ENCODE data around the gene SELENON.

Gene SELENON, protein sequence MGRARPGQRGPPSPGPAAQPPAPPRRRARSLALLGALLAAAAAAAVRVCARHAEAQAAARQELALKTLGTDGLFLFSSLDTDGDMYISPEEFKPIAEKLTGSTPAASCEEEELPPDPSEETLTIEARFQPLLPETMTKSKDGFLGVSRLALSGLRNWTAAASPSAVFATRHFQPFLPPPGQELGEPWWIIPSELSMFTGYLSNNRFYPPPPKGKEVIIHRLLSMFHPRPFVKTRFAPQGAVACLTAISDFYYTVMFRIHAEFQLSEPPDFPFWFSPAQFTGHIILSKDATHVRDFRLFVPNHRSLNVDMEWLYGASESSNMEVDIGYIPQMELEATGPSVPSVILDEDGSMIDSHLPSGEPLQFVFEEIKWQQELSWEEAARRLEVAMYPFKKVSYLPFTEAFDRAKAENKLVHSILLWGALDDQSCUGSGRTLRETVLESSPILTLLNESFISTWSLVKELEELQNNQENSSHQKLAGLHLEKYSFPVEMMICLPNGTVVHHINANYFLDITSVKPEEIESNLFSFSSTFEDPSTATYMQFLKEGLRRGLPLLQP

DNA sequence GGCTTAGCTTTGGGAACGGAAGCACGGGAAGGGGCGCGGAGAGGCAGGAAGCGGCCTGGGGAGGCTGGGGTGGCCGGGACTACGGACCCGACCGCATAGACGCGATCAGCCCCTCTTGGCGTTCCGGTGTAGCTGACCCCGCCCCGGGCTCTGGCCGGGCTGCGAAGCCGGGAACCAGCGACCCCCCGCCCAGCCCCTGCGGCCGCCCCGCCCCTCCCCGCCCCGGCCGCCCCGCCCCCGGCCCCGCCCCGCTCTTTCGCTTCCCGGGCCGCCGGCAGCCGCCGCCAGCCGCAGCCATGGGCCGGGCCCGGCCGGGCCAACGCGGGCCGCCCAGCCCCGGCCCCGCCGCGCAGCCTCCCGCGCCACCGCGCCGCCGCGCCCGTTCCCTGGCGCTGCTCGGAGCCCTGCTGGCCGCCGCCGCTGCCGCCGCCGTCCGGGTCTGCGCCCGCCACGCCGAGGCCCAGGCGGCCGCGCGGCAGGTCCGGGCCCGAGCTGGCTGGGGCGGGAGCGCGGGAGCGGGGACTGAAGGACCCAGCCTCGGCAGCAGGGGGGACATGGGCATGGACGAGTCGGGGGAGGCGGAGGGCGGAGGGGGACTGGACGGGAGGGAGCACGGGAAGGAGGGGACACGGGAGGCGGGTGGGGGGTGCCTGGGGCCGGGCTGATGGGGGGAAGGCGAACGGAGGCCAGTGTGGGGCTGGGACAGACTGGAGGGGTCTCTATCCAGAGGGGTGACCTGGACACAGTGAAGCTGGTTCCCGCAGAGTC is at the start of gene SELENON:
Gene SELENON, plus strand, starts transcription at position 259 of the 768 bp plus-strand sequence. Its CDS starts 38 bp downstream, at position 297.
- DNase-seq = no peak

DNA sequence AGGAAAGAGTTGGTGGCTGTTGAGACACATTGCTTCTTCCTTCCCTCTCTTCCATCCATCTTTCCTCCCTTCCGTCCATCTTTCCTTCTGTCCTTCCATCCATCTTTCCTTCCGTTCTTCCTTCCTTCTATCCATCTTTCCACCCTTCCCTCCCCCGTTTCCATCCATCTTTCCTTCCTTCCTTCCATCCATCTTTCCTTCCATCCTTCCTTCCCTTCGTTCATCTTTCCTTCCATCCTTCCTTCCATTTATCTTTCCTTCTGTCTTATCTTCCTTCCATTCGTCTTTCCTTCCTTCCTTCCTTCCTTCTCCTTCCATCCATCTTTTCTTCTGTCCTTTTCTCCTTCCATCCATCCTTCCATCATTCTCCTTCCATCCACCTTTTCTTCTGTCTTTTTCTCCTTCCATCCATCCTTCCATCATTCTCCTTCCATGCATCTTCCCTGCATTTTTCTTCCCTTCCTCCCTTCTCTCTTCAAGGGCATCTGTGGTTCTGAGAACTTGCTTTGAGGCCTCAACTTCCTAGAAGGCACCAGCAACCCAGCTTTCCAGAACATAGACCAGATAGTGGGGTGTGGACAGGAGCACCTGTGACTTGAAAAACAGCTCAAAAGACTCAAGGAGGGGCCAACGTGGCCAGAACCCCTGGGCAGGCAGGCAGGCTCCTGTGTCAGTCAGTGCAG is 48.9 kb upstream of the SELENON start:
- no peak for DNase-seq

DNA sequence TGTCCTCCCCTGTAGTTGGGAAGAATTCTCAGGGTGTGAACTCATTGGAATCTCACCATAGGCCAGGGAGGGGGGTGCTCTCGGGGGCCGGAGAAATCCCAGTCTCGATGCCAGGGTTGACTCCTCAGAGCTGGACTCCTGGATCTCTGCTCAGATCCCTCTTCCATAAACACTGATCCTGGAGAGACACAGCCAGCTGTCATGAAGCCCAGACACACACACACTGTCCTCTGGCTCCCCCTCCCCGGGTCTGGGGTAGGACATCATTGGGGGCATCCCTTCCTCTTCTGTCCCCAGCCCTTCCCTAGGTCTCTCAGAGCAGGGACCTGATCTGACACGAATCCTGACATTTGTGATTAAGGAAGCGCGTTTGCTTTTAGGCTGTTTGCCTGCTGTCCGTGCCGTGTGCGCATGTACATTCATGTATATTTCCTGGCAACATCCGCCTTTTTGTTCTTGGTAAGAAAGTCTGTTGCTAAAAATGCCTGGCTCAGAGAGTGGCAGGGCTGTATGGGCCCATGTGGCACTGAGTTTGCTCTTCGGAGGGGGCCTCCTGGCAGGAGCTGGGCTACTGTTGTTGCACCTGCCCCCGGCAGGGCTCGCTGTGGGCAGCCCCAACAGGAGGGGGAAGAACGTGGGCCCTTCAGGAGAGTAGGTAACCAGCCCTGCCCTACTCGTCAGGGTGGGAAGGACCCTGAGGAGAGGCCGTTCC is 45.4 kb upstream of the SELENON start:
- peak; percentile 86 for DNase-seq

DNA sequence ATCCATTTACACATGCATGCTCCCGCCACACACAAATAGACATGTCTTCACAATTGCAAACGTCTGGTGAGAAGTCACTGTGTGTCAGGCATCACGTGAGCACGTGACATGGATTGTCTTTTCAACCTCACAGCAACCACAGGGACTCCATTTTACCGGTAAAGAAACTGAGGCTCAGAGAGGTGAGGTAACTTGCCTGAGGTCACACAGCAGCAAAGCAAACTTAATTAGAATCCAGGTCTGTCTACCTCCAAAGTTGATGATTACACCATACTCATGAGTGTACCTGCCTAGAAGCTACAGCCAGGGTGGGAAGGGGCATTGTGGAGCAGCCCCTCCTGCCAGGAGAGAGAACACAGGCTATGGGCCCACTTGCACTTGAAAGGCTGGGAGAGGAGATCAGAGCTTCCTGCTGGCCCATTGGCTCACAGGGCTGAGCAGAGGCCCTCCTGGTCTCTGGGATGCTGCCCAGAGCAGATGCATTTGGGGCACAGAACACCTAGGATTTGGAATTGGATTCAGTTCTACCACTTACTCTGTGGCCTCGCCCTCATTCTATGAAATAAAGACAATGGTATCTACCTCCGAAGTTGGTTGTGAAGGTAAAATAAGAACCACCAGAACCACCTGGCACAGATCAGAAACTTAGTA is 44.4 kb upstream of the SELENON start:
- DNase-seq = no peak

DNA sequence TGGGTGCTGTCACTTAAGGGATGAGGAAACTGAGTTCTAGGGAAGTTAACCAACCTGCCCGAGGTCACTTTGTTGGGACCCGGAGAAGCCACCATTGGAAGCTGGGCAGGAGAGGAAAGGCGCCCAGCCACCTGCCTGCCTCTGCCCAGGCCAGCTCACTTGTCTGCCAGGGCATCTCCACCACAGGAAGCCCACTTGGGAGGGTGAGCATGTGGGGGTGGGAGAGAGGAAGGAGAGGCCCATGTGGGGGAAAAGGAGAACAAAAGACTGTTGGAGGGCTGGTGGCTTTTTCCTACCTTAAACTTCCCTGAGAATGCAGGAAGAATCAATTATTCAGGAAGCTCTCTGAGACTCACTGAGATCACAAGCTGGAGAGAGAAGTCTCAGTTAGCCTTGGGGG is 43.8 kb upstream of the SELENON start:
- DNase-seq = no peak

DNA sequence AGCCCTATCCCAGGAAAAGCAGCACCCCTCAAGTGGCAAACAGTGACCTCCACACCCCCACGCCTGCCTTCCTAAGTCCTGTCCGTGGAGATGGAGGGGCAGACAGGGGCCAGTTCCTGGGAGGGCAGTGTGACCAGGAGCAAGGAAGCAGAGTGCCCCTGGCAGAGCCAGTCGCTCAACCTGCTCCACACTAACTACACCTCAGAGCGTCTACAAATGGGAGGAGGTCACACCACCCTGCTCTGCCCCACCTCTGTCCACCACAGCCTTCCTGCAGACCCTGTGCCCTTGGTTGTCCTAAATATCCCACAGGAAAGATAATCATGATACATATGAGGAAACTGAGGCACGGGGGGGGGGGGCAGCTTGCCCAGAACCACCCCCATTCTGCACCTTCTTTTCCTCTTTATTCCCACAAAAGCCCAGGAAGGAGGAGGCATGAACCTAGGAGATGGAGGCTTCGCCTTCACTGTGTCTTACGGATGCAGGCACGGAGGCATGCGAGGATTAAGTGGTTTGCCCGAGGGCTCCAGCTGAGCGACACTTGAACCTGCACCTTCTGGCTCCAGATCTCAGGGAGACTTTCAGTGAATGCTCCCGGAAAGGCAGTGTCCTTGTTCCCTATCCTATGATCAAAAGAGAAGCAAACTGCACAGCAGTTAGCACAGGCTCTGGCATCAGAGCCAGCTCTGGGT is 42.7 kb upstream of the SELENON start:
- no peak for DNase-seq

DNA sequence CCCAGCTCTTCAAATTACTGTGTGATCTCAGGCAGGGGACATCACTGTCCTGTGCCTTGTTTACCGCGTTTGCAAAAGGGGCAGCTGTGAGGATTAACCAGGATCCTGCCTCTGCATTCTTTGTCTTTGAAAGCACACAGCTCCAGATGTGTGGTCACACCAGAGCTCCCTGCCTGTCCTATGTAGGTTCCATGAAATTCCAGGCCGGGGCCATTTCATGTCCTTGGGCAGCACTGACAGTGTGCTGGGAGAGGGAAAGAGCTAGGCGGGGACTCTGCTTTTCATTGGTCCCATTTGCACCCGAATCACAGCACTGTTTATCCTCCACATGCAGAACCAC is 42.2 kb upstream of the SELENON start:
- DNase-seq = no peak

DNA sequence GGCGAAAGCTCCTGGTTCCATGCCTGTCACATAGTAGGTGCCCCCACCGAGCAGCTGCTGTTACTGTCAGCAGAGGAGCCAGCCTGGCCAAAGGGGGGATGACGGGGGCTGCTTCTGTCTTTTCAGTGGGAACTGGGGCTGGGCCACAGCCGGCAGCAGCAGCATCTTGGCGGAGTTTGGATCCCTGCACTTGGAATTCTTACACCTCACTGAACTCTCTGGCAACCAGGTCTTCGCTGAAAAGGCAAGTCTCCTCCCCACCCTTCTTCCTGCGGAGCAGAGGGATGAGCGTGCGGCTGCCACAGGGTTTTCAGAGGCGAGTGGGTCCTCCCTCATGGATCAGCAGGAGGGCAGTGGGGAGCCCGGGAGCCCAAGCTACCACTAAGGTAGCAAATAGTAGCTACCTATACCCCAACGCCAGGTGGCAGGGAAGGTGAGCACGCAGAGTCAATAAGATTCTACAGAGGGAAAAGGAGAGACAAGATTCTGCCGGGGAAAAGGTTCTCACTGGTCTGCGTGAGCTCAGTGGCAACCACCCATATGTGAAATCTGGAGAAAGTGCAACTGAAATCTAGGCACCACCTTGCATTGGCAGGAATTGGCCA is 41.4 kb upstream of the SELENON start:
- peak; percentile 95 for DNase-seq

DNA sequence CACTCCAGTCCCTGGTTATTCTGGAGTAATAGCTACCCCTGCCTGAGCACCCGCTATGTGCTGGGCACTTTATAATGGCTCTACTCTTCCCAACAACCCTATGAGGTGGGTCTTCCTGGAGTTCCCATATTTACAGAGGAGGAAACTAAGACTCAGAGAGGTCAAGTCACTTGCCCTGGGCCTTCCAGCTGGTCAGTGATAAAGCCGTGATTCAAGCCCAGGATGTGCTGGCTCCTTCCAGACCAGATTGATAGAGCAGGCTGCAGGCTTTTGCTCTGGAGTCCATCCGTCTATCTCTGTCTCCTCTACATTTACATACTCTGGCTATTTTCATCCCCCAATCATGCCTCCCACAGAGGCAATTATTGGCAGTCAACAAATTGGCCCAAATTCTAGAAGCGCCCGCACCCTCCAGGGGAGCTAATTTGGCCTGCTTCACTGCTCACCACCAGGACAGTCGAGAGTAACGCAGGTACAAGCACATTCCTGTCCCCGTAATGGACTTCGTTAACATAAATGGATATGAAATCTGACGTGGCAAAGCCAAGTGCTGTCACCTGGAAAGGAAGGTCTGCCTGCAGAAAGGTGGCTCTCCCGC is 39.8 kb upstream of the SELENON start:
- peak; percentile 51 for DNase-seq

DNA sequence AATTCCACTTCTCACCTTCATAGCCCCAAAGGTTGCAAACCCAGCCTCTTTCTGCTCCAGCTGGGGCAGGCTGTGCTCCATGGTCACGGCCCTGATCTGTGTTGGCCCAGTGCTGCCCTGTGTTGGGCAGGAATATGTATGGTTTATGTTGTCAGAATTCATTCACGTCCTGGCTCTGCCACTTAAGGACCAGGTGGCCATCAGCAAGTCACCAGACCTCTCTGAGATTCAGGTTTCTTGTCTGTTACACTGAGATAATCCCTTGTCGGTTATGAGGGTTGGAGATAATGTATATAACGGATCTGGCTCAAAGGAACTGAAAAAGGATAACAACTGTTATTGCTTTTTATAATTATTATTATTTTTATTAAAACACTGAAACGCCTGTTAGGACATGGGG is 39.1 kb upstream of the SELENON start:
- no peak for DNase-seq

DNA sequence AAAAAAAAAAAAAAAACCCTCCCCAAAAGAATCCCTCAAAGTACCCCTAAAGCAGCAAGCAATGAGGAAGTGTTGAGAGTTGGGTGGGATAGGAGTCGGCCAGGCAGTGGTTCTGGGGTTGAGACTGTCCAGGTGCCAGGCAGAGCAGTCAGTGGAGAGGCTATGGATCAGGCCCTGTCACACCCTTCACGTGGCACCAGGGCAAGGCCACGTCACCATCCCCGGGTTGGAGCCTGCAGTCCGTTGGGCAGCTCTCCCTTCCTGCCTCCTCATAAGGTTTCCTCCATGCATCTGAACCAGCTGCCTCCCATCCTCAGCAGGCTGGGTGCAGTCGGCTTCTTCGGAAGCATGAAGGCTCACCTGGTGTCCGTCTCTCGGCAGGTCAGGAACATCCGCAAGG is 36.5 kb upstream of the SELENON start:
- no peak for DNase-seq

DNA sequence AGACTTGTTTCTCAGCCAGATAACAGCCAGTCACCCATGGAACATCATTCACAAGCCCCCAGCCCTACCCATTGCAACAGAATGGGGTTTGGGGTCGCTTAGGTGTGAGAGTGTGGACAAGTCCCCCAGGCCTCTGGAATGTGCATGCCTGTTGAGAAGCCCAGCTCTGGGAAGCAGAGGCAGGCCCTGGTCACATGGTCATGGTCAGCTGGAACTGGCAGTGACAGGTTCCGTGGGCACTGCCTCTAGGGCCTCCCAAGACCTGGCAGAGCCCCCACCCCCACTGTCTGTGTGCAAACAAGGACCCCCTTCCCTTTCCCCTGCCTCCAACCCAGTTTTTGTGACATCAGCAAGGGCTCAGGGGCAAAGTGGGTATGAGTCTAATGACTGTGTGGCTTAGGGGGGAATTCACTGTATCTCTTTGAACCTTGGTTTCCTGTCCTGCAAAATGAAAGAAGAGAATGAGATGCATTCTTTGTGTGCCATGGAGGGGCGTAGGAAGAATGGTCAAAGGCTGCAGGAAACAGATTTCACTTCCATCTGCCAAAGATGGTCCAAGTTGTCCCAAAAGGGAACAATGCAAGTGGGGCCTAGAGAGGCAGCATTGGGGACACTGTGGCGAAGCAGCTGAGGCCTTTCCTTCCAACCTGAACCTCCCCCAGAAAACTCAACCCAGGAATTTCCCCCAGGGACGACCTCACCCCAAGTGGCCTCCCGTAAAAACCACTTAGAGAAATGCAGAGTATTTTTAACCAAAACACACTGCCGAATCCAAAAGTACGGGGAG is 34.7 kb upstream of the SELENON start:
- no peak for DNase-seq

DNA sequence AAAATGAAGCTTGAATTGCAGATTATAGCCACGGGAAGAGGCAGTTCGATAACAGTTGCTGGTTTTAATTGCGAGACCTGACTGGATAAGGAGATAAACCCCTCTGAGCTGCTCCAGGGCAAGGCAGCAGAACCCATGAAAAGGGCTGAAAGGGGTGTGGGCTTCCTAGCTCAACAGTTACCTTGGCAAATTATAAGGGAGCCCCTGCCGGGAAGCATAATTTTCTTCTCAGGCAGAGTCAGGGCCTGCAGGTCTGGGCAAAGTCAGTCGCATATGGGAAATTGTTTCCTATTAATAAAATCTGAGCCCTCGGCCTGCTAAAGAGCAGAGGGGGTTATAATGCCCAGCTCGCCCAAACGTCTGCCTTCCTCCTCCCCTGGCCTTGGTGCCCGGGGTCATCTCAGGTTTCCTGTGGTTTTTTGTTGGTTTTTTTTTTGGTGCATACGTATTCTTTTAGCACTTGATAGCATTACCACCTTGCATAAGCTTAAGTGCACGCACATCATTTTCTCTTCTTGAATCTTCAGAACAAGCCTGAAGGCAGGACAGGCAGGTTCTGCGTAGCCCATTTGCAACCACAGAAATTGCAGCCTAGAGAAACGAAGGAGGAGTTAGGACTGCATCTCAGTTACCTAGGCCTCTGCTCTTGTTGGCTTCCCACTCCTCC is 33.9 kb upstream of the SELENON start:
- DNase-seq = peak; percentile 73

DNA sequence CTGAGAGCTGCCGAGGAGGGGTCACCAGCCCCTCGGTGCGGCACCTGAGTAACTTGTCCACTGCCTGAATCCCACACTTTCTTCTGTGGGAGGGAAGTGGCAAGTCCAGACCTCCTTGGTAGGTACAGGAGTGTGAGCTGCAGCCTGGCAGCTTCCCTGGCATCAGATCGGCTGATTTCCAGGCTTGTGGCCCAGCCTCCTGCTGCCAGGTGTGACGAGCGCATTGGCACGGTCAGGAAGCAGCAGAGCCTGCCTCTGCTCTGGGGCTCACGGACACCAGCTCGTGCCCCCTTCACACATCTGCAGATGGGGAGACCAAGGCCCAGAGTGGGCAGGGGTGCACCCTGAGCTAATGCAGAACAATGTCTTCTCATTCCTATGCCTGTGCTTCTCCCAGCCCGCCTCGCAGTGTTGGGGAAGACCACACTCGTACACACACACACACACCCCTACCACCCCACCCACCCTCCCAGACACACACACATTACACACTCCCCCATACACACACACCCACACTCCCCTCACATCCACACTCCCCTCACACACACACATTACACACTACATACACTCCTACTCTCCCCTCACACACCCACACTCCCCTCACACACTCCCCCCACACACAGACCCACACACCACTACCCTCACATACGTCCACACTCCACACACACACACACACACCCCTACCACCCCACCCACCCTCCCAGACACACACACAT is 33.1 kb upstream of the SELENON start:
- peak; percentile 27 for DNase-seq

DNA sequence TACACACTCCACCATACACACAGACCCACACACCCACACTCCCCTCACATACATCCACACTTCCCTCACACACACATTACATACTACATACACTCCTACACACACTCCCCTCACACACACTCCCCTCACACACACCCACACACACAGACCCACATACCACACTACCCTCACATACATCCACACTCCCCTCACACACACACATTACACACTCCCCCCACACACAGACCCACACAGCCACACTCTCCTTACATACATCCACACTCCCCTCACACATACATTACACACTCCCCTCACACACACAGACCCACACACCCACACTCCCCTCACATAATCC is 32.6 kb upstream of the SELENON start:
- no peak for DNase-seq

DNA sequence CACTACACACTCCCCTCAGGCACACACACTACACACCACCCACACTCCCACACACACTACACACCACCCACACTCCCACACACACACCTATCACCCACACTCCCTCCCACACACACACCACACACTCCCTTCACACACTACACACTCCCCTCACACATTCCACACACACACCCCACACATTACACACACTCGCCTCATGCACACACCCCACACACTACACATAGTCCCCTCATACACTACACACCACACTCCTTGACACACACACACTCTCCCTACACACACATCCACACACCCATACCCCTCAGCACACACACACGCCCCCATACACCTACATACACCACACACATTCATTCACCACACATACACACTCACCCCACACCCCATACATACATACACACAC is 31.0 kb upstream of the SELENON start:
- no peak for DNase-seq

DNA sequence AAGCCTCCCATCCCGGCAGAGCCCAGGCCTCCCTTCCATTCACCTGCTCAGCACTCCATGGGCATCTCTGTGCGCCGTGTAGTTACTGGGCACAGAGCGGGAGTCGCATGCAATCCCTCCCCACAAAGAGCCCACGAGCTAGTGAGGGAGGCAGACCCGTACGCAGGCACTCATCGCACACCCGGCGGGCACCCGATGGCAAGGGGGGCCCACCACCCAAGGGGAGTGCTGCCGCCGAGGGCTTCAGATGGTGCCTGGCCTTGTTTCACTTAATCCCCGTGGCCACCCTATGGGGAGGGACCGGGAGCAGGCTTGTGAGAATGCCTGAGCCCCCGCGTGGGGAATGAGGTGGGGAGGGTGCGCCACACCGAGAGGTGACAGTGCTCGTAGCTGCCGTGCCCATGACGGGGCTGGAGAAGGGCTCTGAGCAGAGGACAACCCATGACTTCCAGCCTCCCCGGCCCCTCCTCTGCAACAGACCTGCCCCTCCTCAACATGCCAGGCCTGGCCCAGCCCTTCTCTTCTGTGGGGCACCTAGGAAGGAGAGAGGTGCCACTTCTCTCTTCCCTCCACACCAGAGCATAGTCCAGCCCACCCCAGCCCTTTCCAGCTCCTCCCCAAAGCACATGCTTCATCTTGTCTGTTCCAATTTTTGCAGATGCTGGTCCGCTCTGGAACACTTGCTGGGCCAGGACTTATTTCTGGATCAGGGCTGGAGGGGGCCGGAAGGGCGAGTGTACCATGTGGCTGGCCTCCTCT is 30.2 kb upstream of the SELENON start:
- DNase-seq = no peak
